Hepatocyte (in vitro differentiated cells): ENCODE data around the gene SYT9. TPM values are rescaled to one million over a fixed set of nuclear protein-coding genes. Genes with fewer than 3 reads are reported as not detected.

Experiments
- DNase-seq: peaks from one replicate; pipeline ENCODE4 v3.0.0-alpha.2; 2016; ENCODE audit warnings: low spot score
- H2AFZ ChIP-seq: fragments of 200-600 bp; sonication (generic); 2 replicates; pipeline ENCODE4 v1.6.0; 2016; ENCODE audit warnings: antibody characterized with exemption, mild to moderate bottlenecking
- H3K27ac ChIP-seq: fragments of 200-600 bp; sonication (generic); 2 replicates; pipeline ENCODE4 v1.5.1; 2016; ENCODE audit warnings: mild to moderate bottlenecking
- H3K27me3 ChIP-seq: fragments of 200-600 bp; sonication (generic); 2 replicates; pipeline ENCODE4 v1.6.1; 2016
- H3K36me3 ChIP-seq: fragments of 200-600 bp; sonication (generic); replicated peaks from 2 replicates; pipeline ENCODE4 v1.5.1; 2016; ENCODE audit warnings: low read depth; ENCODE audit not compliant: insufficient read depth
- H3K4me1 ChIP-seq: fragments of 200-600 bp; sonication (generic); 2 replicates; pipeline ENCODE4 v1.5.1; 2016; ENCODE audit warnings: mild to moderate bottlenecking, moderate library complexity; ENCODE audit not compliant: insufficient read depth
- H3K4me2 ChIP-seq: fragments of 200-600 bp; sonication (generic); 2 replicates; pipeline ENCODE4 v1.6.0; 2016
- H3K4me3 ChIP-seq: fragments of 200-600 bp; sonication (generic); 2 replicates; pipeline ENCODE4 v1.5.1; 2016; ENCODE audit warnings: mild to moderate bottlenecking
- H3K79me2 ChIP-seq: fragments of 200-600 bp; sonication (generic); 2 replicates; pipeline ENCODE4 v1.6.0; 2017; ENCODE audit warnings: mild to moderate bottlenecking
- H3K9me2 ChIP-seq: fragments of 200-600 bp; sonication (generic); replicated peaks from 2 replicates; pipeline ENCODE4 v1.6.0; 2017; ENCODE audit warnings: mild to moderate bottlenecking; ENCODE audit not compliant: insufficient read depth
- H3K9me3 ChIP-seq: fragments of 200-600 bp; sonication (generic); 2 replicates; pipeline ENCODE4 v1.5.1; 2016; ENCODE audit warnings: low read depth, mild to moderate bottlenecking
- H4K20me1 ChIP-seq: fragments of 200-600 bp; sonication (generic); 2 replicates; pipeline ENCODE4 v1.6.0; 2016; ENCODE audit warnings: mild to moderate bottlenecking; ENCODE audit not compliant: insufficient read depth, poor library complexity, severe bottlenecking
- CTCF ChIP-seq: fragments of 200-600 bp; sonication (generic); IDR thresholded peaks from 2 replicates; pipeline ENCODE4 v1.5.1; 2016; ENCODE audit warnings: antibody characterized with exemption, mild to moderate bottlenecking; ENCODE audit not compliant: poor library complexity
- EZH2 ChIP-seq: fragments of 200-600 bp; sonication (generic); IDR thresholded peaks from 2 replicates; pipeline ENCODE4 v1.6.1; 2016; ENCODE audit warnings: antibody characterized with exemption, mild to moderate bottlenecking, borderline replicate concordance
- EZH2phosphoT487 ChIP-seq: fragments of 200-600 bp; sonication (generic); IDR thresholded peaks from one replicate; pipeline ENCODE4 v1.6.1; 2018; ENCODE audit warnings: antibody characterized with exemption, mild to moderate bottlenecking, low read depth, moderate library complexity; ENCODE audit not compliant: unreplicated experiment, severe bottlenecking
- WGBS: methylation state at CpG from one replicate; pipeline ENCODE4 v1.1.6; 2016; ENCODE audit warnings: low lambda C conversion rate; ENCODE audit errors: missing lambda C conversion rate; 5-methylcytosine and 5-hydroxymethylcytosine counted together
- polyA plus RNA-seq: library from polyadenylated mRNA; unstranded; fragments of >200 nt; fragmentation: Nextera tagmentation; extraction: Ambion mirVana; gene quantifications from 2 replicates; pipeline ENCODE4 v1.2.1, GENCODE V29; 2016
- total RNA-seq: library from RNA; depleted of rRNA; stranded (reverse); fragments of >200 nt; gene quantifications from 2 replicates; pipeline ENCODE4 v1.2.3, GENCODE V29; 2014

Gene SYT9
- total and polyA plus RNA-seq, 2 experiments from 2014 or later, result 0.22 to 1.3 TPM

DNA sequence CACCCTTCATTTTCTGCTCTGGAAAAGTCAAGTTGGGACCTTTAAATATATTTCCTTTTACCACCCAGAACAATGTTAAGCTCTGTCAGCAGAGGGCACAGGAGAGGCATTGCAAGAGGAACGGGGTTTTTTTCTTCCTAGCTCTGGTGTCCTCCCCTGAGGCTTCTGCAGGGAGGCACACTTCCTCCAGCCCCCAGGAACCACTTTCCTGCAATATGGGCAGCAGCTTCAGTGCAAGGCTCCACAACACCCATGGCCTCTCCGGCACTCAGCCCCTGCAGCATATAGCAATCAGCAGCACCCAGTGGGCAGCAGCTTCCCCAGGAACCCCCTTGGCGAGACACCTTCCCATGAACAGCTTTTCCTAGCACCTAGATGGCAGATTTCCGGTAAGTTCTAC is 101.4 kb downstream of the SYT9 start:
- H4K20me1 ChIP-seq, result no peaks in the 10 kb centered on the region
- H3K9me3 ChIP-seq, result no peaks in the 10 kb centered on the region
- H3K36me3 ChIP-seq, result no peaks in the 10 kb centered on the region
- no peak overlapping the region for H3K4me2 ChIP-seq
- TF ChIP-seq CTCF (peak; percentile 38), EZH2phosphoT487 (no peak), EZH2 (no peak)
- no peak overlapping the region for H3K4me3 ChIP-seq
- 46% methylated on average over 4 of the region's 4 CpGs for WGBS
- no peaks in the 10 kb centered on the region for H3K79me2 ChIP-seq
- DNase-seq, result peak; percentile 43
- no peaks in the 10 kb centered on the region for H3K9me2 ChIP-seq
- no peak overlapping the region for H3K27ac ChIP-seq
- peaks cover 6% of the 10 kb centered on the region for H3K4me1 ChIP-seq
- no peak overlapping the region for H2AFZ ChIP-seq
- H3K27me3 ChIP-seq, result no peaks in the 10 kb centered on the region

GRCh38 chr11:7364660-7365059 is 113.0 kb downstream of the SYT9 start:
- 85% methylated on average over 1 of the region's 1 CpG for WGBS
- no peak overlapping the region for H3K4me2 ChIP-seq
- no peaks in the 10 kb centered on the region for H4K20me1 ChIP-seq
- no peak for DNase-seq
- H3K36me3 ChIP-seq, result no peaks in the 10 kb centered on the region
- no peak overlapping the region for H2AFZ ChIP-seq
- no peaks in the 10 kb centered on the region for H3K9me3 ChIP-seq
- H3K4me1 ChIP-seq, result no peaks in the 10 kb centered on the region
- H3K27ac ChIP-seq, result no peak overlapping the region
- H3K9me2 ChIP-seq, result no peaks in the 10 kb centered on the region
- TF ChIP-seq EZH2phosphoT487, result no peak
- no peak for TF ChIP-seq CTCF
- no peak for TF ChIP-seq EZH2
- no peaks in the 10 kb centered on the region for H3K79me2 ChIP-seq
- H3K27me3 ChIP-seq, result no peaks in the 10 kb centered on the region
- no peak overlapping the region for H3K4me3 ChIP-seq

- H2AFZ ChIP-seq, result no peak overlapping the region
- H3K9me2 ChIP-seq, result no peaks in the 10 kb centered on the region
- H3K4me1 ChIP-seq, result no peaks in the 10 kb centered on the region
- no peaks in the 10 kb centered on the region for H4K20me1 ChIP-seq
- H3K4me2 ChIP-seq, result no peak overlapping the region
- no peaks in the 10 kb centered on the region for H3K27me3 ChIP-seq
- DNase-seq, result no peak
- TF ChIP-seq EZH2 (no peak), EZH2phosphoT487 (no peak), CTCF (no peak)
- H3K27ac ChIP-seq, result no peak overlapping the region
- H3K4me3 ChIP-seq, result no peak overlapping the region
- H3K79me2 ChIP-seq, result no peaks in the 10 kb centered on the region
- no peaks in the 10 kb centered on the region for H3K36me3 ChIP-seq
- H3K9me3 ChIP-seq, result no peaks in the 10 kb centered on the region
These were observed 116.1 kb downstream of the SYT9 start for GRCh38 chr11:7367803-7368202.

DNA sequence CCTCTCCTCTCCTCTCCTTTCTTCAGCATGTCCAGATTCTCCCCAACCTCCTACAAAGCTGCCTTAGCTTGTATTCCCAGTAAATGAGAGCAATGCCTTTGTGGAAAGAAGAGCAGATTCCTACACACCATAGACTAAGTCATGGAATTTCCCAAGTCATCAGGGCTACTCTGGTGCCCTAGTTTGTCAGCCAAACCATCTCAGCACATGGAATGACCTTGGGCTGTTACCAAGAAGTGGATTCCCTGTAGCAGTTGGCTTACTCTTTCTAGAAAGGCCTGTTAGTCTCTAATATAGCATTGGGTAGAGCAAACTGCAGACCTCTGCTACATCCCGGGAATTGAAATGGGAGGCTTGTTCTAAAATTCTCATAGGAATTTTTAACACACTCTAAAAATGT is 124.7 kb downstream of the SYT9 start:
- 94% methylated on average over 1 of the region's 1 CpG for WGBS
- no peak overlapping the region for H3K4me2 ChIP-seq
- H3K27me3 ChIP-seq, result no peaks in the 10 kb centered on the region
- H3K79me2 ChIP-seq, result no peaks in the 10 kb centered on the region
- DNase-seq, result no peak
- no peaks in the 10 kb centered on the region for H3K4me1 ChIP-seq
- H2AFZ ChIP-seq, result no peak overlapping the region
- no peaks in the 10 kb centered on the region for H4K20me1 ChIP-seq
- no peak for TF ChIP-seq CTCF
- no peak for TF ChIP-seq EZH2
- H3K9me3 ChIP-seq, result no peaks in the 10 kb centered on the region
- H3K4me3 ChIP-seq, result no peak overlapping the region
- no peak overlapping the region for H3K27ac ChIP-seq
- no peaks in the 10 kb centered on the region for H3K9me2 ChIP-seq
- no peaks in the 10 kb centered on the region for H3K36me3 ChIP-seq
